Measurements from ENCODE around the gene ZFP36L1. TPM values are rescaled to one million over a fixed set of nuclear protein-coding genes. Genes with fewer than 3 reads are reported as not detected.
A peak's percentile ranks its signal among the peaks of the same experiment; 100 is the strongest.

The ZFP36L1 gene
- total and polyA plus RNA-seq, 2 of the 13 experiments (the other 11 are each of a cell fraction or from before 2014, with no cell fraction given): 7.4 to 10.2 TPM

GRCh38 chr14:68794130-68794850, 1.4 kb upstream of the ZFP36L1 start (continued):
- TF ChIP-seq ARID3A (IDR thresholded peaks at IDR 0.05; ENCODE audit: low read depth, low read length) (no peak), SMARCE1 (IDR thresholded peaks at IDR 0.05; ENCODE audit: borderline replicate concordance) (no peak), JUND (CRISPR knock-in tag; IDR thresholded peaks at IDR 0.05) (no peak), TBX3 (IDR thresholded peaks at IDR 0.05; ENCODE audit: borderline replicate concordance) (no peak), CBX5 (CRISPR knock-in tag; IDR thresholded peaks at IDR 0.05; ENCODE audit: borderline replicate concordance) (0 out of 2 replicates have a peak, but pooled peaks have one; percentile 32), ZNF432 (CRISPR knock-in tag; IDR thresholded peaks at IDR 0.05; ENCODE audit: borderline replicate concordance) (no peak), NR2F2 (IDR thresholded peaks at IDR 0.05; ENCODE audit: borderline replicate concordance, low read depth) (no peak), ZBTB20 (CRISPR knock-in tag; IDR thresholded peaks at IDR 0.05; ENCODE audit: borderline replicate concordance, low read depth) (peak; percentile 34; the same call in 1 of the 2 replicates), ZNF646 (CRISPR knock-in tag; IDR thresholded peaks at IDR 0.05) (no peak), ZNF747 (CRISPR knock-in tag; IDR thresholded peaks at IDR 0.05; ENCODE audit: borderline replicate concordance) (no peak), ZNF335 (CRISPR knock-in tag; IDR thresholded peaks at IDR 0.05) (no peak), TEAD2 (CRISPR knock-in tag; IDR thresholded peaks at IDR 0.05) (no peak), ZNF207 (IDR thresholded peaks at IDR 0.05; ENCODE audit: borderline replicate concordance) (no peak), ZNF121 (CRISPR knock-in tag; IDR thresholded peaks at IDR 0.05) (no peak), ZNF629 (CRISPR knock-in tag; conservative IDR thresholded peaks at IDR 0.05) (no peak), ZNF136 (CRISPR knock-in tag; IDR thresholded peaks at IDR 0.05; ENCODE audit: low read depth) (no peak), TOPORS (CRISPR knock-in tag; IDR thresholded peaks at IDR 0.05) (no peak), PPARG (CRISPR knock-in tag; conservative IDR thresholded peaks at IDR 0.05) (0 out of 2 replicates have a peak, but pooled peaks have one; percentile 15), AKAP8 (CRISPR knock-in tag; IDR thresholded peaks at IDR 0.05) (peak; percentile 85), REPIN1 (CRISPR knock-in tag; IDR thresholded peaks at IDR 0.05; ENCODE audit: borderline replicate concordance, low read depth) (no peak), GPBP1L1 (CRISPR knock-in tag; IDR thresholded peaks at IDR 0.05) (no peak), ZNF296 (CRISPR knock-in tag; conservative IDR thresholded peaks at IDR 0.05) (no peak; the same call in 1 of the 2 replicates)

Measured in HepG2 (cell line).